SIG-M5 treated with dmso at 0.1 percent for 504 hours (cell line): ENCODE results near the gene RASSF1.
A peak's percentile ranks its signal among the peaks of the same experiment; 100 is the strongest.
"Not testable (repeated sequence)": the region's sequence is repeated elsewhere in the genome, so short reads cannot be mapped to it uniquely, and the experiment has no call there.

Experiments
- DNase-seq: peaks from one replicate; lab custom pipeline; 2025; ENCODE audit not compliant: unreplicated experiment; lab: John Stamatoyannopoulos, UW

The RASSF1 gene

GRCh38 chr3:50325113-50325480 lies 15.5 kb downstream of the RASSF1 start:
- DNase-seq, result no peak

- peak; percentile 55 for DNase-seq
Observed at GRCh38 chr3:50324351-50325112, 16.1 kb downstream of the RASSF1 start.

- no peak for DNase-seq
Observed at GRCh38 chr3:50323614-50324199, 16.9 kb downstream of the RASSF1 start.

- DNase-seq, result no peak
Observed at GRCh38 chr3:50323092-50323600, 17.5 kb downstream of the RASSF1 start.

GRCh38 chr3:50322386-50323091 lies 18.1 kb downstream of the RASSF1 start, which contains the start of gene HYAL2:
HYAL2 (minus strand) TSS chr3:50322745; CDS start chr3:50320489, 2,256 bp downstream.
- no peak for DNase-seq

- no peak for DNase-seq
Observed at GRCh38 chr3:50322115-50322385, 18.6 kb downstream of the RASSF1 start.

GRCh38 chr3:50321336-50322114 lies 19.1 kb downstream of the RASSF1 start:
- peak; percentile 84 for DNase-seq

GRCh38 chr3:50320853-50321335 lies 19.7 kb downstream of the RASSF1 start:
- DNase-seq, result peak; percentile 43

GRCh38 chr3:50319894-50320625 lies 20.6 kb downstream of the RASSF1 start:
- DNase-seq, result no peak

- no peak for DNase-seq
Observed at GRCh38 chr3:50319181-50319893, 21.3 kb downstream of the RASSF1 start.

- no peak for DNase-seq
Observed at GRCh38 chr3:50318615-50319014, 22.0 kb downstream of the RASSF1 start.

- no peak for DNase-seq
Observed at GRCh38 chr3:50318163-50318562, 22.5 kb downstream of the RASSF1 start.

- DNase-seq, result no peak
Observed at GRCh38 chr3:50317300-50317699, 23.3 kb downstream of the RASSF1 start.

GRCh38 chr3:50316657-50317242 lies 23.9 kb downstream of the RASSF1 start:
- peak; percentile 46 for DNase-seq

- DNase-seq, result no peak
Observed at GRCh38 chr3:50314816-50315215, 25.8 kb downstream of the RASSF1 start.

GRCh38 chr3:50314342-50314741 lies 26.3 kb downstream of the RASSF1 start:
- no peak for DNase-seq

- not testable (repeated sequence) for DNase-seq
Observed at GRCh38 chr3:50312041-50312440, 28.6 kb downstream of the RASSF1 start.

GRCh38 chr3:50304601-50305000 lies 36.0 kb downstream of the RASSF1 start:
- no peak for DNase-seq

- no peak for DNase-seq
Observed at GRCh38 chr3:50303013-50303815, 37.4 kb downstream of the RASSF1 start, which contains the start of gene HYAL1. HYAL1 (minus strand) TSS chr3:50303574; CDS start chr3:50302956, 618 bp downstream.
